ENCODE results near the gene NPLOC4. TPM values are rescaled to one million over a fixed set of nuclear protein-coding genes. Genes with fewer than 3 reads are reported as not detected.

Gene NPLOC4
- total and polyA plus RNA-seq, 2 donors (not counting 1 experiment from before 2014, with no cell fraction given), result 51.0 to 62.5 TPM

DNA sequence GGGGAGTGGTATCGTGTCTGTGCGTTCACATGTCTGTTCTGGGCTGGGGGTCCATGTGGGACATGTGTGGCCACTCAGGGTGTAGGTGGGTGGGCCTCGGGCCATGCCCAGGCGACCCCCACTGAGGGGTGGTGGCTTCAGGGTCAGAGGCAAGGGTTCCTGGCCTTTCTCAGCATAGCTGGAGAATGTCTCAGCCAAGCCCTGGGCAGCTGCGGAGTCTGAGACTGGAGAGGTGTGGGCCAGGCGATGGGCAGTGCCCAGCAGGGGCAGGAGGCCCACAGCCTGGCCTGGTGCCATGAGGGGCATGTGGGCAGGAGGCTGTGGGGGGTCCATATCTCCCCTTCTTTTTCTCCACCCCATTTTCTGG lies 107.5 kb downstream of the NPLOC4 start:
- Histone ChIP-seq H3K9me3 (ENCODE audit: control insufficient read depth, insufficient read depth, low read depth, low read length) (no peaks in the 10 kb centered on the region), H3K27me3 (ENCODE audit: control insufficient read depth, insufficient read depth, low read length) (no peaks in the 10 kb centered on the region), H3K27ac (ENCODE audit: insufficient read depth, low read length) (no peak overlapping the region), H4K20me1 (ENCODE audit: control insufficient read depth, extremely low read depth, insufficient read depth, low read length) (no peaks in the 10 kb centered on the region), H3K9ac (ENCODE audit: insufficient read depth, low read length) (no peak overlapping the region), H3K4me3 (replicated peaks in 1 of 4; ENCODE audit: control extremely low read depth in 1 of 4, insufficient read depth in 1 of 4, low read depth in 3 of 4, low read length in 4 of 4) (no peak overlapping the region), H3K4me2 (ENCODE audit: extremely low read depth, insufficient read depth, low read length) (no peak overlapping the region), H2AFZ (ENCODE audit: low read length) (no peak overlapping the region), H3K79me2 (ENCODE audit: control insufficient read depth, insufficient read depth, low read length) (no peaks in the 10 kb centered on the region), H3K4me1 (ENCODE audit: control insufficient read depth, extremely low read depth, insufficient read depth, low read length) (no peaks in the 10 kb centered on the region), H3K36me3 (ENCODE audit: control insufficient read depth, insufficient read depth, low read length) (no peaks in the 10 kb centered on the region)
- no peak for DNase-seq (ENCODE audit: low read depth in 2 of 2)
- TF ChIP-seq EZH2 (IDR thresholded peaks at IDR 0.05; ENCODE audit: low read length, missing control alignments) (no peak), CTCF (conservative IDR thresholded peaks at IDR 0.05 in 1 of 2, IDR thresholded peaks at IDR 0.05 in 1 of 2; ENCODE audit: low read depth in 1 of 2, low read length in 2 of 2) (no peak)

- Histone ChIP-seq H3K36me3 (ENCODE audit: control insufficient read depth, insufficient read depth, low read length) (no peaks in the 10 kb centered on the region), H3K9me3 (ENCODE audit: control insufficient read depth, insufficient read depth, low read depth, low read length) (no peaks in the 10 kb centered on the region), H4K20me1 (ENCODE audit: control insufficient read depth, extremely low read depth, insufficient read depth, low read length) (no peaks in the 10 kb centered on the region), H3K4me3 (replicated peaks in 1 of 4; ENCODE audit: control extremely low read depth in 1 of 4, insufficient read depth in 1 of 4, low read depth in 3 of 4, low read length in 4 of 4) (no peak overlapping the region), H3K79me2 (ENCODE audit: control insufficient read depth, insufficient read depth, low read length) (no peaks in the 10 kb centered on the region), H3K4me1 (ENCODE audit: control insufficient read depth, extremely low read depth, insufficient read depth, low read length) (no peaks in the 10 kb centered on the region), H3K4me2 (ENCODE audit: extremely low read depth, insufficient read depth, low read length) (no peak overlapping the region), H3K9ac (ENCODE audit: insufficient read depth, low read length) (no peak overlapping the region), H2AFZ (ENCODE audit: low read length) (no peak overlapping the region), H3K27ac (ENCODE audit: insufficient read depth, low read length) (no peak overlapping the region), H3K27me3 (ENCODE audit: control insufficient read depth, insufficient read depth, low read length) (peaks cover 4% of the 10 kb centered on the region)
- TF ChIP-seq CTCF (conservative IDR thresholded peaks at IDR 0.05 in 1 of 2, IDR thresholded peaks at IDR 0.05 in 1 of 2; ENCODE audit: low read depth in 1 of 2, low read length in 2 of 2), result no peak
- no peak for TF ChIP-seq EZH2 (IDR thresholded peaks at IDR 0.05; ENCODE audit: low read length, missing control alignments)
- DNase-seq (ENCODE audit: low read depth in 2 of 2), result no peak
Measured at GRCh38 chr17:81528651-81529436, 108.1 kb downstream of the NPLOC4 start.

GRCh38 chr17:81528384-81528650 lies 108.6 kb downstream of the NPLOC4 start:
- Histone ChIP-seq H3K4me3 (replicated peaks in 1 of 4; ENCODE audit: control extremely low read depth in 1 of 4, insufficient read depth in 1 of 4, low read depth in 3 of 4, low read length in 4 of 4) (no peak overlapping the region), H2AFZ (ENCODE audit: low read length) (no peak overlapping the region), H4K20me1 (ENCODE audit: control insufficient read depth, extremely low read depth, insufficient read depth, low read length) (no peaks in the 10 kb centered on the region), H3K36me3 (ENCODE audit: control insufficient read depth, insufficient read depth, low read length) (no peaks in the 10 kb centered on the region), H3K9ac (ENCODE audit: insufficient read depth, low read length) (no peak overlapping the region), H3K27ac (ENCODE audit: insufficient read depth, low read length) (no peak overlapping the region), H3K4me1 (ENCODE audit: control insufficient read depth, extremely low read depth, insufficient read depth, low read length) (peaks cover 2% of the 10 kb centered on the region), H3K27me3 (ENCODE audit: control insufficient read depth, insufficient read depth, low read length) (peaks cover 4% of the 10 kb centered on the region), H3K9me3 (ENCODE audit: control insufficient read depth, insufficient read depth, low read depth, low read length) (no peaks in the 10 kb centered on the region), H3K4me2 (ENCODE audit: extremely low read depth, insufficient read depth, low read length) (no peak overlapping the region), H3K79me2 (ENCODE audit: control insufficient read depth, insufficient read depth, low read length) (no peaks in the 10 kb centered on the region)
- TF ChIP-seq CTCF (conservative IDR thresholded peaks at IDR 0.05 in 1 of 2, IDR thresholded peaks at IDR 0.05 in 1 of 2; ENCODE audit: low read depth in 1 of 2, low read length in 2 of 2) (no peak), EZH2 (IDR thresholded peaks at IDR 0.05; ENCODE audit: low read length, missing control alignments) (no peak)
- DNase-seq (ENCODE audit: low read depth in 2 of 2), result no peak

All from fibroblast of lung (primary cell).